Gastrocnemius medialis (tissue), 4 donors: Measurements from ENCODE around the gene RPL31.

Experiments
- CTCF ChIP-seq, 5 experiments: fragments of 450-650 bp in 3 of 5; fragments of 200-600 bp in 2 of 5; sonication (generic) in 2 of 5; IDR thresholded peaks in 4 of 5; conservative IDR thresholded peaks in 1 of 5; 1 replicate in 4 of 5; 2 replicates in 1 of 5; pipeline ENCODE4 v1.5.1; 2016 to 2019; ENCODE audit warnings: antibody characterized with exemption in 5 of 5, mild to moderate bottlenecking in 3 of 5, moderate library complexity in 3 of 5
- POLR2A ChIP-seq, 2 donors: fragments of 450-650 bp; IDR thresholded peaks; one replicate each; pipeline ENCODE4 v1.6.1; 2017; ENCODE audit warnings: antibody characterized with exemption in 2 of 2, mild to moderate bottlenecking in 2 of 2, moderate library complexity in 2 of 2

GRCh38 chr2:100974712-100975520 lies 27.2 kb upstream of the RPL31 start:
- TF ChIP-seq CTCF (IDR thresholded peaks at IDR 0.05 in 4 of 5, conservative IDR thresholded peaks at IDR 0.05 in 1 of 5) (no peak), POLR2A (IDR thresholded peaks at IDR 0.05) (no peak)
